Ectodermal cell (in vitro differentiated cells): ENCODE results near the gene AGAP5.
"Not testable (repeated sequence)": the region's sequence is repeated elsewhere in the genome, so short reads cannot be mapped to it uniquely, and the experiment has no call there.

ENCODE experiments used
- H3K27ac ChIP-seq: 2 replicates; pipeline ENCODE4 v1.7.0; 2013; ENCODE audit warnings: mild to moderate bottlenecking, low read depth, low read length; ENCODE audit not compliant: insufficient read depth, poor library complexity, severe bottlenecking
- H3K27me3 ChIP-seq: 2 replicates; pipeline ENCODE4 v1.7.0; 2013; ENCODE audit warnings: mild to moderate bottlenecking, low read length; ENCODE audit not compliant: insufficient read depth, control insufficient read depth, poor library complexity, severe bottlenecking
- H3K36me3 ChIP-seq: one replicate; pipeline ENCODE4 v1.7.0; 2013; ENCODE audit warnings: low read length; ENCODE audit not compliant: control insufficient read depth, insufficient read depth
- H3K4me1 ChIP-seq: one replicate; pipeline ENCODE4 v1.7.0; 2013; ENCODE audit warnings: low read length; ENCODE audit not compliant: control insufficient read depth, insufficient read depth
- H3K4me3 ChIP-seq: 2 replicates; pipeline ENCODE4 v1.7.0; 2013; ENCODE audit warnings: low read depth, low read length, control low read depth; ENCODE audit not compliant: insufficient read depth
- H3K9me3 ChIP-seq: 2 replicates; pipeline ENCODE4 v1.7.0; 2013; ENCODE audit warnings: mild to moderate bottlenecking, low read length, moderate library complexity; ENCODE audit not compliant: control insufficient read depth
- WGBS, 2 experiments: methylation state at CpG; one replicate each; pipeline ENCODE4 v1.1.7; 2013; ENCODE audit warnings: missing lambda C conversion rate in 2 of 2; 5-methylcytosine and 5-hydroxymethylcytosine counted together

Gene AGAP5

DNA sequence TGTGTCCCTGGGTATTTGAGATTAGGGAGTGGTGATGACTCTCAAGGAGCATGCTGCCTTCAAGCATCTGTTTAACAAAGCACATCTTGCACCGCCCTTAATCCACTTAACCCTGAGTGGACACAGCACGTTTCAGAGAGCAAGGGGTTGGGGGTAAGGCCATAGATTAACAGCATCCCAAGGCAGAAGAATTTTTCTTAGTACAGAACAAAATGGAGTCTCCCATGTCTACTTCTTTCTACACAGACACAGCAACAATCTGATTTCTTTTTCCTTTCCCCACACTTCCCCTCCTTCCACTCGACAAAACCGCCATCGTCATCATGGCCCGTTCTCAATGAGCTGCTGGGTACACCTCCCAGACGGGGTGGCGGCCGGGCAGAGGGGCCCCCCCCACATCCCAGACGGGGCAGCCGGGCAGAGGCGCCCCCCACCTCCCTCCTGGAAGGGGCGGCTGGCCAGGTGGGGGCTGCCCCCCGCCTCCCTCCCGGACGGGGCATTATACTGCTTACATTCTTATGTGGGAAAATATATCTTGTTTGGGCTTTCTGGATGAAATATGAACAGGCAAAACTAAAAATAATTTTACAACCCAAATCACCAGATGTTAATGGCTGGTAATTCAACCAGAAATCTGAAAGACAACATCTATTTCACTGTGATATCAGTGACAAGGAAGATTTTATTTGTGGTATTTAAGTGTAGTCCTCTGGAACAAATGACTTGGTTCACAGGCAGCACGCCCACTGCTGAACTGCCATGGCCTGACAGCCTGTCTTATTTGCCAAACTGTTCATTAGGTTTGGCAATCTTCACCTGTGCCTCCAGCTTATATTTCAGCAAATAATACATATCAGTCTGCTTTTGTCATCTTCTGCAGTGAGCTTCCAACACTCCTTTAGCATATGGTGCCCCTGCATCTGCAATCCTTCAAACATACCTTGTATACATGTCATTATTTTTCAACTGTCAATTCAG, 17.6 kb upstream of the AGAP5 start:
- not testable (repeated sequence) for H3K9me3 ChIP-seq, H3K4me1 ChIP-seq, H3K27ac ChIP-seq, H3K27me3 ChIP-seq, H3K4me3 ChIP-seq
- WGBS, 2 experiments = 91 to 94% methylated on average over 15 to 17 of the region's 17 CpGs
- H3K36me3 ChIP-seq = peaks cover 18% of the 10 kb centered on the region

DNA sequence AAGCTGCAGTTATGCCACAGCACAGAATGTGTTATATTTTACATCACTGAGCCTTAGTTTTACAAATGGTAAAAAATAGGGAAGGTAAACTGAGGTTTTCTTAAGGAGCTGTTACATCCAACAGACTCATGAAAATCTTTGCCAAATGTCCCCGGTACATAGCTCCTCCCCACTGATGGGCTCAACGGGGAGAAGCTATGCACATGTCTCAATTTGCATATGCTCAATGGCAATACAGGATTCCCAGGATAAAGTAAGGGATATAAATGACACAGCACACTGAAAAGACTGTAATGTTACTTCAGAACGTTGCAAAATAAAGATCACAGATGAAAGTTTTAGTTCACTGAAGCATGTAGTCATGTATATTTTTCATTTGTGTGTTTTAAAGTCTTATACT, 16.6 kb upstream of the AGAP5 start:
- H3K4me1 ChIP-seq, H3K4me3 ChIP-seq, H3K27me3 ChIP-seq, H3K9me3 ChIP-seq, H3K27ac ChIP-seq: not testable (repeated sequence)
- peaks cover 18% of the 10 kb centered on the region for H3K36me3 ChIP-seq
- WGBS, 2 experiments = 31 to 38% methylated on average over 2 of the region's 3 CpGs

GRCh38 chr10:73713912-73714311, 16.0 kb upstream of the AGAP5 start:
- H3K36me3 ChIP-seq = peaks cover 18% of the 10 kb centered on the region
- H3K9me3 ChIP-seq, H3K27ac ChIP-seq, H3K27me3 ChIP-seq, H3K4me1 ChIP-seq, H3K4me3 ChIP-seq: not testable (repeated sequence)
- WGBS, 2 experiments = 80 to 100% methylated on average over 1 to 2 of the region's 3 CpGs

DNA sequence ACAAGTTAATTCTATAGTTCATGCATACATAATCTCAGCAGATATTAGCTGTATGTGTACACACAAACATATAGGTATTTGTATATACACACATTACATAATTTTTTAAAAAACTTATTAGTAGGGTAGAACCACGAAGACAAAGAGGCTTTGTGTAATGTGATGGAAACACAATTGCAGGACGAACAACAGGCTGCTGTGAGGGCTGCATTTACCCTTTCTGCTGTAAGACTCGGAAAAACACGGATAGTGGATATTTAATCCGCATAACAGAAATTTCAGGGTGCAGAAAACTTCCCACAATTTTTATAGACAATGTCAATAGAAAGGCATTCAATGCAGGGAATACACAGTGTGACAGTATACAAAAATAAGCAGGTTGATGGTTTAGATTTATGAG, 13.8 kb upstream of the AGAP5 start:
- 94% methylated on average over 5 of the region's 5 CpGs for WGBS, 2 experiments
- not testable (repeated sequence) for H3K9me3 ChIP-seq, H3K4me1 ChIP-seq

GRCh38 chr10:73708122-73708521, 10.2 kb upstream of the AGAP5 start:
- not testable (repeated sequence) for H3K27ac ChIP-seq, H3K36me3 ChIP-seq, H3K4me1 ChIP-seq, H3K9me3 ChIP-seq, H3K4me3 ChIP-seq, H3K27me3 ChIP-seq
- WGBS, 2 experiments = 90 to 91% methylated on average over 1 of the region's 1 CpG

More for the DNA sequence above, 13.8 kb upstream of the AGAP5 start:
- not testable (repeated sequence) for H3K27ac ChIP-seq, H3K27me3 ChIP-seq, H3K36me3 ChIP-seq, H3K4me3 ChIP-seq

- H3K36me3 ChIP-seq, H3K27me3 ChIP-seq, H3K9me3 ChIP-seq, H3K4me3 ChIP-seq, H3K27ac ChIP-seq, H3K4me1 ChIP-seq: not testable (repeated sequence)
These were observed 9.7 kb upstream of the AGAP5 start for GRCh38 chr10:73707628-73708027.

DNA sequence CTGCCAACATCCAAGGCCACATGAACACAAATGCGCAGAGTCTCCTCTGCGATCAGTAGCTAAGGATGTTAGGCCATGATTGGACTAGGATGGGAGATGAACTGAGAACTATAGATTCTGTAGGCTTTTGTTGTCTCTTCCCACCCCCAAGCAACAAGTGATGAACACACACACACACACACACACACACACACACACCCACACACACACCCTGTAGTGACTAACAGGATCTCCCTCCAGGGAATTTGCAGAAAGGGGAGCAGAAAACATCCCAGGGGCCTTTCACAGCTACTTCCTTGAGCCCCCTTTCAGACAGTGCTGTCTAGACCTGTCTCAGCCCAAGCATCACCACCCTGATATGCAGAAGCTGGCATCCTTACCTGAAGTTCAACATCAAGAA, 8.6 kb upstream of the AGAP5 start:
- H3K36me3 ChIP-seq, H3K27ac ChIP-seq, H3K4me1 ChIP-seq, H3K27me3 ChIP-seq, H3K9me3 ChIP-seq, H3K4me3 ChIP-seq: not testable (repeated sequence)
- 100% methylated on average over 2 of the region's 2 CpGs for WGBS, 2 experiments

DNA sequence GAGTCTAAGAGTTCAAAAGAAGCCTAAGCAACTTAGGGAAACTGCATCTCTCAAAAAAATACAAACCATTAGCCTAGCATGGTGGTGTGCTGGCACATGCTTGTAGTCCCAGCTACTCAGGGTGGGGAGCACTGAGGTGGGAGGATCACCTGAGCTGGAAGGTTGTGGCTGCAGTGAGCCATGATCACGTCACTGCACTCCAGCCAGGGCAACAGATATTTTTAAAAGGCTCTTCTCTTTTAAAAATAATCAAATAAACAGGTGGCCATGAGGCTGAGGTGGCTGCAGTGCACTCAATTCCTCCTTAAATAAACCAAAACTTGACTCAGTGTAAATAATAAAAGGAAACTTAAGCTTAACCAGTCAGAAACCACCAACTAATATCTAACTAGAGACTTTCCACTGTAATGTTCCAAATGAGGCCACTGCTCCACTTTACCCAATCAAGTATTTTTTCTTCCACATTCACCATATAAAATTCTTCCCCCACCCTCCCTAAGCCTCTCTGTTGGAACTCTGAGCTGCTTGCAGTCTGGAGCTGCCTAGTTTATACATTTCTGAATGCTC, 7.7 kb upstream of the AGAP5 start:
- H3K36me3 ChIP-seq = not testable (repeated sequence)

GRCh38 chr10:73703924-73704323, 6.0 kb upstream of the AGAP5 start:
- H3K4me1 ChIP-seq, H3K36me3 ChIP-seq, H3K27me3 ChIP-seq, H3K4me3 ChIP-seq, H3K27ac ChIP-seq, H3K9me3 ChIP-seq: not testable (repeated sequence)

More for the DNA sequence above, 7.7 kb upstream of the AGAP5 start:
- H3K4me1 ChIP-seq, H3K4me3 ChIP-seq, H3K9me3 ChIP-seq, H3K27ac ChIP-seq, H3K27me3 ChIP-seq: not testable (repeated sequence)
- WGBS, 2 experiments = 77 to 80% methylated on average over 1 of the region's 1 CpG

DNA sequence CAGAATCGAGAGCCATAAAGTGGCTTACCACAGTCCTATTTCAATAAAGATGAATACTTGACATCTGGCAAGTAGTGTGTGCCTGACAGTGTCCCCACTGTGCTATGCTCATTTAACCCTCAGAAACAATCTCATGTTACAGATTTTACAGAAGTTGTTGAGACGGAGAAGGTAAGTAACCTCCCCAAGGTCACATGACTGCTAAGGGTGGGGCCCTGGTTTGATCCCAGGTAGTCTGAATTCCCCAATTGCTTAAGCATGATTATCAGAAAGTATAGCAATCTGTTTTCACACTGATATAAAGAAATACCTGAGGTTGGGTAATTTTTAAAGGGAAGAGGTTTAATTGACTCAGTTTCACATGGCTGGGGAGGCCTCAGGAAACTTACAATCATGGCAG, 910 bp upstream of the AGAP5 start:
- not testable (repeated sequence) for H3K27ac ChIP-seq, H3K9me3 ChIP-seq, H3K4me1 ChIP-seq, H3K4me3 ChIP-seq, H3K27me3 ChIP-seq, H3K36me3 ChIP-seq
- 100% methylated on average over 1 of the region's 2 CpGs for WGBS, 2 experiments
